KG1 (cell line): ENCODE results near the gene POU4F1.
"Not testable (repeated sequence)": the region's sequence is repeated elsewhere in the genome, so short reads cannot be mapped to it uniquely, and the experiment has no call there.

Experiments
- DNase-seq: peaks from one replicate; lab custom pipeline; 2025; lab: John Stamatoyannopoulos, UW

Gene POU4F1, protein sequence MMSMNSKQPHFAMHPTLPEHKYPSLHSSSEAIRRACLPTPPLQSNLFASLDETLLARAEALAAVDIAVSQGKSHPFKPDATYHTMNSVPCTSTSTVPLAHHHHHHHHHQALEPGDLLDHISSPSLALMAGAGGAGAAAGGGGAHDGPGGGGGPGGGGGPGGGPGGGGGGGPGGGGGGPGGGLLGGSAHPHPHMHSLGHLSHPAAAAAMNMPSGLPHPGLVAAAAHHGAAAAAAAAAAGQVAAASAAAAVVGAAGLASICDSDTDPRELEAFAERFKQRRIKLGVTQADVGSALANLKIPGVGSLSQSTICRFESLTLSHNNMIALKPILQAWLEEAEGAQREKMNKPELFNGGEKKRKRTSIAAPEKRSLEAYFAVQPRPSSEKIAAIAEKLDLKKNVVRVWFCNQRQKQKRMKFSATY

DNA sequence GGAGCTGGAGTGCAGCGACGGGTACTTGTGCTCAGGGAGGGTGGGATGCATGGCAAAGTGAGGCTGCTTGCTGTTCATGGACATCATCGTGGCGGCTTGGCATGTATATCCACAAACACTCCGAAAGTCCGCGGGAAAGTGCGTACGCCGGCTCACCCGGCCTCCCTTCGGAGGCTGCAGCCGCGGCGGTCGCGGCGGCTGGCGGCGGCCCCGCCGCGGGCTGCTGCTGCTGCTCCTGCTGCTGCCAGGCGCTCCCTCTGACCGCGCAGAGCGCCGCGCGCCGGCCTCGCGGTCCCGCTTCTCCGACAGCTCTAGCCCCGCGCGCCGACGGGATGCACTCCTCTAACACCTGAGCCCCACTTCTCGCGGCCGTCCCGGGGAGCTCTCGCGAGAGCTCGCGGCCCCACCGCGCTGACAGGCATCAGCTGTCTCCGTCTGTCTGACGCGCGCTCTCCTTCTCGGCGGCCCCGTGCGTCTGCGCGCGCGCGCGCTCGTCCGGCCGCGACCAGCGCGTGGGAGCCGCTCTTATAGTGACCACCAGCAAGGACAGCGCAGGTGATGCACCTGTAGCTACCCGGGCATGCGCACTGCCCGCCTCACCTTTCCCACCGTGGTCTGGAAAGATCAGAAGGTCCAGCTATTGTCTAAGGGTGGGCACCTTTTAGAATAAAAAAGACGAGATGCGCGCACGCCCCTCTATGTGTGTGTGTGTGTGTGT is at the start of gene POU4F1:
POU4F1 (minus strand) TSS at position 313 of the 718 bp plus-strand sequence; CDS start at position 87, 226 bp downstream.
- no peak for DNase-seq

DNA sequence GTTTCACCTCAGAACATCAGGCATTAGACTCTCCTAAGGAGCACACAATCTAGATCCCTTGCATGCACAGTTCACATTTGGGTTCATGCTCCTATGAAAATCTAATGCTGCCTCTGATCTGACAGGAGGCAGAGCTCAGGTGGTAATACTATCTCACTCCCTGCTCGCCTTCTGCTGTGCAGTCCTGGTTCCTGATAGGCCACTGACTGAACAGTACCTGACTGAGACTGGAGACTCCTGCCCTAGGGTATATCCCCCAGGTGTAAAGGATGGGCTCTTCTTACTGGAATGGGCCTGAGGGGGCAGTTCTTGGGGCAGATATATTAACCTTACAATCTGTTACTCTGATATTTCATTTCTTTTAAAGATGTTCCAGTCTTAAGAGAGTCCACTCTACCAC is 49.3 kb upstream of the POU4F1 start:
- no peak for DNase-seq

DNA sequence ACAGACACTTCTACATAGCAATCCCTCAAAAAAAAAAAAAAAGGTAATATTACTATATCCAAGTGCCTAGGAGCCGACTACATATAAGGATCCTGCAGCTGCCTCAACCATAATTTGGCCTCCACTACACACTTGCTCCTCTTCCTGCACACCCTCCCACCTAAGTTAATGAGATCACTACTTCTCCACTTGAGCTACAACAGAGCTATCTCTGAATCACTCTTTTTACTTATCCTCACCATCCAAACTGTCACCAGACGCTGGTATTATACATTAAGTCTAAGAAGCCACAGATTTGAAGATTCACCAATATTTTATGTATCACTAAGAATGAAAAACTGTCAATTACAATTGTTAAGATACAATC is 47.3 kb upstream of the POU4F1 start:
- no peak for DNase-seq

DNA sequence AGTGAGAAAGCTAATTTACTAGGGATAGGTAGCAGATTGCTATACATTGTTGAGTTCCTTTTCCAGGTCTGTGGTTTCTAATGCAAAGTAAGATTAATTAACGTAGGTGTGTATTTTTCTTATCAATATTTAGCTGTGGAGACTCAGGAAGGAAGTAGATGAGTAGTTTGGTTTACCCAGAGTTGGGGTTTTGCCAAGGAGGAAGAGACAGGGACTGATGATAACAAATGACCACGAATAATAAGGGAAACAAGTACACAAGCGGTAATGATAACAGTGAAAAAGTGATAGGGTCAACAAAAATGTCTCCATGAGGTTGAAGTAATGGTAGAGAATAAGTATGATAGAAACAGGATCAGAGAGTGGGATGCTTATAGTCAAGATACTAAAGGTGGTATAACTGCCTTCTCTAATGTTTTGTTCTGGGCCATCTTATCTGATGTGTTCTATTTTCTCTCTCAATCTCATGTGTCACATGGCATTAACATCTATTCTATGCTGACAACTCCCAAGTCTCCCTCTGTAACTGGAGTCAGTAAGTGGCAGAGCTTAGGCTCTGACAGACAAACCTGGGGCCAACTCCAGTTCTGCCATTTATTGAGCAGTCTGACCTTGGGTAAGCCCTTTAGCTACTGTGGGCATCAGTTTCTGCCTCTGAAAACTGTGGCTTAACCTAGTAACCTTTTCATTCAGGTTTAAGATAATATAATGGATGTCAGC is 46.8 kb upstream of the POU4F1 start:
- no peak for DNase-seq

DNA sequence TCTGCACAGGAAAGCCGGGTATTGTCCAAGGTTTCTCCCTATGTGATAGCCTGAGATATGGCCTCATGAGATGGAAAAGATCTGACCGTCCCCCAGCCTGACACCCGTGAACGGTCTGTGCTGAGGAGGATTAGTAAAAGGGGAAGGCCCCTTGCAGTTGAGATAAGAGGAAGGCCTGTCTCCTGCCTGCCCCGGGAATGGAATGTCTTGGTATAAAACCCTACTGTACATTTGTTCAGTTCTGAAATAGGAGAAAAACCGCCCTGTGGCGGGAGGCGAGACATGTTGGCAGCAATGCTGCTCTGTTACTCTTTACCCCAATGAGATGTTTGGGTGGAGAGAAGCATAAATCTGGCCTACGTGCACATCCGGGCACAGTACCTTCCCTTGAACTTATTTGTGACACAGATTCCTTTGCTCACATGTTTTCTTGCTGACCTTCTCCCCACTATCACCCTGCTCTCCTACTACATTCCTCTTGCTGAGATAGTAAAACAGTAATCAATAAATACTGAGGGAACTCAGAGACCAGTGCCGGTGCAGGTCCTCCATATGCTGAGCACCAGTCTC is 43.8 kb upstream of the POU4F1 start:
- not testable (repeated sequence) for DNase-seq

DNA sequence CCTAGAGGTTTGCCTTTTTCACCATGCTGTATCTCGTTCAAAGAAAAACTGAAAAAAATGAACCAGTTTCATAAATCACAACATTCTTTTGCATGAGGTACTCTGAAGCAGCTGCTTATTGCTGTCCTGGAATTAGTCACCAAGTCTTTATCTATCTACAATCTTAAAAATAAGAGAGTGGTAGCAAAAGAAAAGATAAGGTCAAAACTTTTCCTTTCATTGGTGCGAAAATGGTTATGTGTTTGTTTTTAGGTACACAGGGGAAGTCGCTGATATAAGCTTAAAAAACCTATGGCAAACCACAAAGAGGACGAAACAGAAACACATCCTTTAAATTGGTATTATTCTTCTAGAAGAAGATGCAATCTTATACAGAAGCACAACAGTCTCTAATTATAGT is 34.9 kb upstream of the POU4F1 start:
- no peak for DNase-seq

DNA sequence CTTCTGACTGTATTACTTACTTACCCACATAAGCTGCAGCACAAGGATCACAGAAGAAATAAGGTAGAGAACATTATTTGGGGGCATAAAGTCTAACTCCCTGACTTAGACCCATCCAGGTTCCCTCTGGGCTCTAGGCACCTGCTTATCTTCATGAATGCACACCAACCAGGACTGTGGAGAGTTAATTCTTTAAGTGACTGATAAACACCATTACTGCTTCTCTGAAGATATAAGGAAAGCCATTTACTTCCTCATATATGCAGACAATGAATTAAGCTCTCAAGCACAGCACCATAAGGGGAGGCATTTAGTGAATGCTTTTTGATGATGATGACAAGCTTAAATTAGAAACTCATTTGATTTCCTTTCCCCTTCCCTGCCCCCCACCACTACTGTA is 33.1 kb upstream of the POU4F1 start:
- no peak for DNase-seq

DNA sequence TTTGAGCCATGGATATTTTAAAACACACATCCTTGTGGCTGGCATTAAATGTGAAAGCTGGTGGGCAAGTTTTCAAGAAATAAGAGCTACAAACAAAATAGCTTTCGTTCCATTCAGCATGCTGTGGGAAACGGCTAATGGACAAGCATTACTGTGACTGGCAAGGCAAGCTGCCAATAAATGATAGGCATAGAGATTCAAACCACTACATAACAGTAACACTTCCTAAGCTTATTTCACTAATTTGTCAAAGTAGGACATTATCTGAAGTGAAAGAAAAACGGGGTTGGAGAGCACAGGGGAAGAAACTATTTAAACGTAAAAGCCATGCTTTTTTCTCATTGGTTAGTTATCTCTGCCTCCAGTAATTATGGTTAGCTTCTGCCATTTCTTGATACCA is 29.6 kb upstream of the POU4F1 start:
- no peak for DNase-seq

DNA sequence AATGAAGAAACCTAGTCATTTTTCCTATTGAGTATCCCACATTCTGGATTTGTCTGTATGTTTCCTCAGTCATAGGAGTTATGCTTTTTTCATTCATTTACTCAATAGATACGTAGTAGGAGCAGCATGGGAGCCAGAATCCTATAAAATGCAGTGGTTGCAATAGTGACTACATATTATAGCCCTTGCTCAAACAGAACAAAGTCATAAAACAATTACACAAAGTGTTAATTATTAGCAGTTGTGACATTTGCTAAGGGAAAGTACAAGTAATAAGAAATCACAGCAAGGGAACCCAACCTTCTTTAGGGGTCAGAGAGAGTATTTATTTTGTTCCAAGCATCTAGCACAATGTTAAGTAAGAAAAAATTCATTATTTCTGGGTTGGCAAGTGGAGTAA is 27.7 kb upstream of the POU4F1 start:
- DNase-seq, result no peak

DNA sequence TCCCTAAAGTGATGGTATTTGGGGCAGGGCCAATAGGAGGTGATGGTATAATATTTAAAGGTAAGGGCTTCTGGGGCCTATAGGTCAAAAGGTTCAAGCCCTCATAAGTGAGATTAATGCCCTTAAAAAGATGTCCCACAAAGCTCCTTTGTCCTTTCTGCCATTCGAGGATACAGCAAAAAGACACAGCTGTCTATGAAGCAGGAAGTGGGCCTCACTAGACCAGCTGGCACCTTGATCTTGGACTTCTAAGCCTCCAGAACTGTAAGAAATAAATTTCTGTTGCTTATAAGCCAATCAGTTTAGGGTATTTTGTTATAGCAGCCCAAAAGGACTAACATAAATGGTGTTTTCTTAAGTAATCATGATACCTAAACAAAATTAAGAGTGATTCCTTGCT is 27.2 kb upstream of the POU4F1 start:
- DNase-seq, result no peak

DNA sequence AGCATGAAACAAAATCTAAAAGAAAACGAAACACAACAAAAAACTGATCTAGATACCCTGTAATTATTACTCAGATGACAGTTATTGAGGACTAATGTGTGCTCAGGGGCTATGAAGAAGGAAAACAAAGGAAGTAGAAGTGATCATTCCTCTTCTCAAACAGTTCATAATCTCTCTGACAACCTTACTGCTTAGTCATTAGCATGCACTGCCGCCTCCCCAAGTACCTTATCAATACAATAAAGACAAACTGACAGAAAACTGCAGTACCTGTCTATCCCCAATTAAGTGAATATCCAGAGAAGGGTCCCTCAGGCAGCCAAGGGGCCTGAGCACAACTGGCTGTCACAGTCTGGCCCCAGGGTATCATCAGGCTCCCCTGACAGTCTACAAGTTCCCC is 22.0 kb upstream of the POU4F1 start:
- no peak for DNase-seq

DNA sequence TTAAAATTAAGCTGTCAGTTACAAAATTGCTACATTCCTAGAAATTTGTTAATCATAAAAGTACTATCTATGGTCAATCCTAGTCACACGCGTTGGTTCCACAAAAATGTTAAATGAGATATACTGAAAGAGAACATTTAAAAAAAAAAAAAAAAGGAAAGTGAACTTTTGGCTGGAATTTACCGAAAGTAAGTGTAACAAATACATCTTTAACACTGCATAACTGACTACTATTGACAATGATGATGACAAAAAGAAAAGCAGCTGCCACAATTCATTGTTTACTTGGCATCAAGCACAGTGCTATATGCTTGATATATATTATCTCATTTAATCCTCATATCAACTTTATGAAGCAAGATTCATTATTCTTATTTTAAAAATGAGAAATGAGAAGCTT is 19.8 kb upstream of the POU4F1 start:
- no peak for DNase-seq

DNA sequence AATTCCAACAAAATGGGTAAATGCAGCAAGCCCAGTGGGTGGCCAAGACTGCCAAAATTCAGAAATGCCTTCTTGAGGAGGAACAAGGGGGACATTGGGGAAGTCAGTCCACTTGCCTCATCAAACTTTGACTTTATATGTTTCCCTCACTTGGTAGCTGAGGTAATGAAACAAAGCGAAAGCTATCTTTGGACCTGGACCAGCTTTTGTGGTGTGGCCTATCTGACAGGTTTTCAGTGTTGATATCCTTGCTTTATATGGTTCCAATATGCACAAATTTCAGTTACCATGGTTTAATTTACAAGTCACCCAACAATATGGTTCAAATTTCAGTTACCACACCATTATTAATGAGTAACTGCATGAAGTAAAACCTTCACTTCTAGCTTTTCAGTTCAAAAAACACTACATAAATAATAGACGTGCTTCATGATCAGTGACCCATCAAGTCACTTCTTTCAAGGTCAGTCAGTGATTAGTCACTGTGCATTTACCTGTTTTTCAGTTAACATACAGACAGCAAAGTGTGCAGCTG is 17.7 kb upstream of the POU4F1 start:
- DNase-seq, result no peak

DNA sequence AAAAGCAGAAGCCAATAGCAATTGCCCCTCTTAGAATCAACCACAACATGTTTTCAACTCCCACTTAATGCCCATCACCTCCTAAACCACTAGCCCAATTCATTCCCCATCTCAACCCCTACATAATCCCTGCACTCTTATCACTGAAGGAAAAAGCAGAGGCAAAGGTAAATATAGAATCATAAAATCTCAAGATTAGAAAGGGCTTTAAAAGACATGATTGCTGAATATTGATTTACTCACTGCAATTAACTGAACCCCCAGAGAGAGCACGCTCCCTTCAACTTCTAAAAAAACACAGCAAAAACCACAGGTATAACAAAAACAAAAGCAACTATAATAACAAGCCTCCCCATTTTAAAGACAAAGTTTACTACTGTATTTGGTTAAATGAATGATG is 15.1 kb upstream of the POU4F1 start:
- DNase-seq, result no peak

DNA sequence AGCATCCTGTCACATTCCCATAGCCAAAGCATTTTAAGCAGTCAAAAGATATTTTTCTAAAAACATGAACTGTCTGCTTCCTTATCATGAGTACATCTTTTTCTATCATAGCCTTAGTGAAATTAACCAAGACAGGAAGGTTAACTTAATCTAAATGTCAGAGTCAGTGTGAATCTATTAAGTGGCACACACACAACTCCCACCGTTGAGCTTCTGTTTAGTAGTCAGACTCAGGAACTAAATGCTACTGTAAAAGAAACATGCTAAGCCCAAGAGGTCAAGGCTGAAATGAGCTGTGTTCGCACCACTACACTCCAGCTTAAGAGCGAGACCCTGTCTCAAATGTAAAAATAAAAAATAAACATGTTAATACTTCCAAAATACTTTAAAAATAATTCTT is 7.7 kb upstream of the POU4F1 start:
- no peak for DNase-seq

DNA sequence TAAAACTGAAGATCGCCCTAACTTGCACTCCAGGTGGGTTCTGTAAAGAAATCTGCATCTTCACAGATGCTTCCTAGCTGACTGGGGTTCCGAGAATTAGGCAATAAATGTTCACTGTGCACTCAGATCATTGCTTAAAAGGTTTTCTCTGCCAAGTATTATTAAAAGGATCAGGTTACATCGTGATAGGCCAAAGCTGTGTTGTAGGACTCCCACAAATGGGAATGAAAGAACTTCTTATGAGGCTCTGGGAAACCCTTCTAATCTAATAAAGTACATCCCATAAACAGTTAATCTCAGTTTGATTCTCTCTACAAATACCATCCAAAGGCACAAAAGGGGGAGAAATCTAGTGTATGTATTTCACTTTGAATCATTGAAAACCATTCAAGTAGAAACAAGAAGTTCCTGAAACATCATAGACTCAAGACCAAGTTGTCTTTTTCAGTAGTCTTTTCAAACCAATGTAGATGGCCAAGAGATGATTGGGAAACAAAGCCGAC is 7.1 kb upstream of the POU4F1 start:
- no peak for DNase-seq

DNA sequence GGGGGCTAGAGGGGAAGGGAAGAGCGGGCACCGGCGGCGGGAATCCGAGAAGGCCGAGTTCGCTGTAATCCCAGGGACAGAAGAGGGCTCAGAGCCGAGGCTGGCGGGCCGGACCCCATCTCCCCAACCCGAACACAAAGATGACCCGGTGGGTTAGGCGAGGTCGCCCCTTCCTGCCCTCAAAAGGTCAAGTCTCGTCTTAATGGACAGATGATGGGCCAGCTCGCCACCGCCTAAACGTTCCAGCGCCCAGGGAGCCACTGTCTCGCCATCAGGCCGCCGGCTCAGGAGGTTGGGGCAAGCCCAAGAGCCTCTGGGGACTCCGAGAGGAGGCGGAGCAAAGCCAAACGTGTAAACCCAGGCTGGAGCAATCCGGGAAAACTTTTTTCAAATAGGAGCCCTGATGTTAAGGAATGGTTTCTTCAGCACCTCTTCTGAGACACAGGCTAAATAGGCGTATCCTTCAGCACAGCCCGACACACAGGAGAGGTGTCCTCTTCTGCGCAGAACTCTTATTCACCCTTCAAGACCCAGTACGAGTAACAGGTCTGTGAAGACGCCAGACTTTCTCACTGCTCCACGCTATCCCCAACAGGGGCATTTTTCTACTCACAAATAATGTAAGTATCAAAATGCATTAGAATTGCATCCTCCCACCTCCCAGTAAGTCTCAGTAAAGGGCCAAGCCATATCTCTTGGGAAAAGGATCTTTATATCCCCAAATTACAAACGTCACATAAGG is 6.3 kb upstream of the POU4F1 start:
- no peak for DNase-seq

DNA sequence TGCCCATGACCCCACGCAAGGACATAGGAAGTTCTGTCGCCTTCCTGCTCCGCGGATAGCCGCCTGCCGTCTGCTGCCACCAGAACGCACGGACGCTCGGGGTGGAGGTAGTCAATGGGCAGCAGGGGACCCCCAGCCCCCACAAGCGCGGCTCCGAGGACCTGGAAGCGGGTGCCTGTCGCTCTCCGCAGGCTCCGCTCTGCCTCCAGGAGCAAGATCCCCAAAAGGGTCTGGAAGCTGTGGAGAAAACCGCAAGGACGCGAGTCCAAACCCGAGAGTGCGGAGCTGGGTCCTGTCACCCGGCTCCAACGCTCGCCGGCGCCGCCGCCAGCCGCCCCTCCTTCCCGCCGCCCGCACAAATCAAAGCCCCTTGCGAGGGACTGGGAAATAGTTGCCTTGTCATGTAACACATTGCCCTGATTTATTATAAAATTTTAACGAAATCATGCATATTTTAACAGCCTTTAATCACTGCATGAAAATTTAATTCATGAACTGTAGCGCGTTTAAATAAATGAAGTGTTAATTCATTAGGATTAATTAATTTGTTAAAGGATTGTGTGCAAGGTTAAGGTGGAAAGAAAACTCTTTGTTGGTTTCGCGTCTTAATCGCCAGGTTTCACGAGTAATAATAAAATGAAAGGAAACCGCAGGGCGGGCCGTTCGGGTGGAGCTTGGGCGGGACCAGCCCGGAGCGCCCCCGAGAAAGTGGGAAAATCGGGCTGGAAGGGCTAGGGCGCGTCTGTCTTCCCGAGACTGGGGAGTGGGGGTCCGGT is 5.5 kb upstream of the POU4F1 start:
- no peak for DNase-seq

DNA sequence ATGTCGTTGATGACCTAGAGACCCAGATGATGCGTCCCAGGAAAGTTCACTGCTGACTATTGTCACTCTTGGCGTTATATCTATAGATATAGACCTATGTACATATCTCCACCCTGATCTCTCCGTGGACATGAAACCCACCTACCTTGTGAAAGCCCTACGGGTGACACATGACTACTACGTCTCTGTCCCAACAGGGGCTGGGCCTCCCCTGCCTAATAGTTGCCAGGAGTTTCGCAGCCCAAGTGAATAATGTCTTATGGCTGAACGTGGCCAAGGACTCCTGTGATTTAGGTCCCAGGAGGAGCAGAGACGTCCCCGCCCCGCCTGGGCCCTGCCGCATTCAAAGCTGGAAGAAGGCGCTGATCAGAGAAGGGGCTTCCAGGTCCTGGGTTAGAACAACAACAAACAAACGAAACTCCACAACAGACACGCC is 4.9 kb upstream of the POU4F1 start:
- DNase-seq, result no peak

DNA sequence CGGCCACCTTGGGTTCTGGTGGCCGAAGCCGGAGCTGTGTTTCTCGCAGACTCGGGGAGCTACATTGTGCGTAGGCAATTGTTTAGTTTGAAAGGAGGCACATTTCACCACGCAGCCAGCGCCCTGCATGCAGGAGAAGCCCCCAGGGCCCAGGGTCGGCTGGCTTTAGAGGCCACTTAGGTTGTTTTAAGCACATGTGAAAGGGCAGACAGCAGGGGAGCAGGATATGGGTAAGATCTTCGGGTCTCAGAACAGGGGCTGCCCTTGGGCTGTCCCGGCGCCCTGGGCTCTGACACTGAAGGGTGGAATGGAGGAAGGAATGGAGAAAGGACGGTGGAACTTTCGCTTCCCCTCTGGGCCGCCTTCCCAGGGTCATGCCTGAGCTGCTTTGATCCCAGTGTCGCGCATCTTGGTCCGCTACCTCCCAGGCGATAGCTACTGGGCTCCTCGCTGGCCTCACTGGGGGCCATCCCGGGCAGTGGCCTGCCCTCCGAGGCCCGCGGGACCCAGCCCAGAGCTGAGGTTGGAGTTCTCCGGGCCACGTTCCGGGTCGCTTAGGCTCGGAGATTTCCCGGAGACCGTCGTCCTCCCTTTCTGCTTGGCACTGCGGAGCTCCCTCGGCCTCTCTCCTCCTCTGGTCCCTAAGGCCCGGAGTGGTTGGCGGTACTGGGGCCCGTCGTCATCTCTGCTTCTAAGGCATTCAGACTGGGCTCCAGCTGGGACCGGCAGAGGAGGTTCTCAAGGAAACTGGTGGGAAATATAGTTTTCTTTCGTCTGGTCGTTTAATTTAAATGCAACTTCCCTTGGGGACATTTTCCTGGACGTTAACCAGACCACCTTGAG is 4.3 kb upstream of the POU4F1 start:
- DNase-seq, result no peak
